Head of caudate nucleus (tissue), 42 donors: ENCODE results near the gene SRGAP3.
"Not testable (repeated sequence)": the region's sequence is repeated elsewhere in the genome, so short reads cannot be mapped to it uniquely, and the experiment has no call there.

Experiments
- DNase-seq, 42 donors: peaks; one replicate each; pipeline versions ENCODE4 v3.0.0 to v3.0.0-alpha.2; 2020 to 2021; ENCODE audit warnings: mixed read lengths in 7 of 42
- intact Hi-C: fragments of 100-400 bp; cut with DNase I; formaldehyde crosslinking; loops from one replicate; pipeline ENCODE4 v1.15.0; 2022

Gene SRGAP3

DNA sequence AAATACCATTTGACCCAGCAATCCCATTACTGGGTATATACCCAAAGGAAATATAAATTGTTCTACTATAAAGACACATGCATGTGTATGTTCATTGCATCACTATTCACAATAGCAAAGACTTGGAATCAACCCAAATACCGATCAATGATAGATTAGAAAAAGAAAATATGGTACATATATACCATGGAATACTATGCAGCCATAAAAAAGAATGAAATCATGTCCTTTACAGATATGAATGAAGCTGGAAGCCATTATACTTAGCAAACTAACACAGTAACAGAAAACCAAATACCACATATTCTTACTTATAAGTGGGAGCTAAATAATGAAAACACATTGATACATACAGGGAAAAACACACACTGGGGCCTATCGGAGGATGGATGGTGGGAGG, 164.0 kb downstream of the SRGAP3 start:
- DNase-seq, intact Hi-C loops: not testable (repeated sequence)

GRCh38 chr3:9081184-9081818, 168.1 kb downstream of the SRGAP3 start:
- intact Hi-C loops, result no loop called here

GRCh38 chr3:9080163-9080562, 169.3 kb downstream of the SRGAP3 start:
- intact Hi-C loops, result no loop called here

More at GRCh38 chr3:9081184-9081818, 168.1 kb downstream of the SRGAP3 start:
- DNase-seq, result no peak

DNA sequence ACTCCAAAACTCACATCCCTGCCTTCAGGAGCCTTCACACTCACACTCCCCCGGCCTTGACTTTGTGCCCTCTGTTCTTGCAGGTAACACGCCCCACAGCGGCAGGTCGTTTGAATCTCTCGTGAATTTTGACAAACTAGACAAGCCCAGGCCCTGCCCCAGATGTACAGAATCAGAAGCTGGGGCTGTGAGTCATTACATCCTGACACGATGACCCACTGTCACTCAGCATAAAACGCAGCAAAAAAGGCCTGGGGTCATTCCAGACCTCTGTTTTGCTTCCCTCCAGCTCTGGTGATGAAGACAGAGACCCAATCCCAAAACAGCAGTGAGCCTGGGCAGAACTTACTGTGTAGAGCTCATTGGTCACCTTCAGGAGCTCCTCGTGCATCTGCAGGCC, 169.8 kb downstream of the SRGAP3 start:
- intact Hi-C loops, result no loop called here
- no peak for DNase-seq

More at GRCh38 chr3:9080163-9080562, 169.3 kb downstream of the SRGAP3 start:
- no peak for DNase-seq

- no peak for DNase-seq
- intact Hi-C loops, result no loop called here
These were observed 170.7 kb downstream of the SRGAP3 start for GRCh38 chr3:9078561-9079240.

GRCh38 chr3:9077029-9077428, 172.4 kb downstream of the SRGAP3 start:
- intact Hi-C loops, result no loop called here
- no peak for DNase-seq

DNA sequence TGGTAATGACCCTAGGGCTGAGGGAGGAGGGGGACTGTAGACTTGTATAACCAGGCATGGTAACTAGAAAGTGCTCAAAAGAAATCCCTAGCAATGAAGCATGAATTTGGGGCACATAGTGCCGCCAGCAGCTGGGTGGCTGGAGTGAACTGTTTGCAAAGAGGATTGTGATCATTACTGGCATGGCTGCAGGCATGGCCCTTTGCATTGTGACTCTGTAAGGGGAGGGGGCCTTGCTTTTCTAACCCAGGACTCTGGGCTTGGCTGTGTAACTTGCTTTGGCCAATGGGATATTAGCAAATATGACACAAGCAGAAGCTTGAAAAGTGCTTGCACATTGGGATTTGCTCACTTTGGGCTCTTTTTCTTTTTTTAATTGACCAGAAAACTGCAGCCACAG, 173.7 kb downstream of the SRGAP3 start:
- intact Hi-C loops, result no loop called here
- DNase-seq, result no peak

GRCh38 chr3:9074079-9074478, 175.4 kb downstream of the SRGAP3 start:
- intact Hi-C loops, result no loop called here

DNA sequence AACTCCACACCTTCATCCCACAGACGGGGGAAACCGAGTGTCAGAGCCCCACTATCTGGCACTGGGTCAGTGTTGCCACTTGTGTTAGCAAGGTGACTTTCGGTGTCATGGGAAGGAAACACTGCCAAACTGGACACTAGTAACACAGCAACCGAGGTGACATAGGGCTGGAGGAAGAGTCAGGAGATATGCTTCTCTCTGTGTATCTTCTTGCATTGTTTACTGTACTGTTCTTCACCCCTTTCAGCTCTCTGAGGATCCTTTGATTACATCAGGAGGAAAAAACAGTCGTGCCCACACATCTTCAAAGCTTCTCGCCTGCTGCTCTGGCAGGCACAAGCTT, 176.8 kb downstream of the SRGAP3 start:
- DNase-seq, result no peak
- intact Hi-C loops, result no loop called here

More at GRCh38 chr3:9074079-9074478, 175.4 kb downstream of the SRGAP3 start:
- no peak for DNase-seq

GRCh38 chr3:9071936-9072666, 177.3 kb downstream of the SRGAP3 start:
- DNase-seq, result no peak
- intact Hi-C loops, result no loop called here

DNA sequence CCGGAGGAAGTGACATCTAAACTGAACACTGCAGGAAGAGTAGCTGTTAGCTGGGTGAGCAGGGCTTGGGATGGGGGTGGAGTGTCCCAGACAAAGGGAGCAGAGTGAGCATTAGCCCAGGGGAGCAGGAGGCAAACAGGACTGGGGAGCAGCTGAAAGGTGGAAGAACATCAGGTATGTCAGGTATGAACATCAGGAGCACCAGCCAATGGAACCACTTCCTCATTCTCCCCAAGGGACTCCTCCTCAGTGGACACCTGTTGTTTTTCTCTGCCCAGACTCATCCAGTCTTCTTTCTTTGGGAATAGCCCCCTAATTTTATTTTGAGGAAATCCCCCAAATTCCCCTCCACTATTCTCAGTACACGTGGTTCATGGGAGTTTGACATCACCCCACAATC, 178.5 kb downstream of the SRGAP3 start:
- DNase-seq, result no peak
- intact Hi-C loops, result no loop called here

- intact Hi-C loops, result no loop called here
- no peak for DNase-seq
These were observed 179.5 kb downstream of the SRGAP3 start for GRCh38 chr3:9069971-9070370.

- intact Hi-C loops, result no loop called here
These were observed 181.4 kb downstream of the SRGAP3 start for GRCh38 chr3:9068051-9068450.

GRCh38 chr3:9067352-9067975, 182.0 kb downstream of the SRGAP3 start:
- peak in 38 of 42 donors; percentile 19 to 85 (median 56) for DNase-seq
- intact Hi-C loops, result loop anchor here (2.0 kb wide), 1 partner anchor 79 kb away; no protein-coding TSS in a partner anchor

More at GRCh38 chr3:9068051-9068450, 181.4 kb downstream of the SRGAP3 start:
- DNase-seq, result no peak

DNA sequence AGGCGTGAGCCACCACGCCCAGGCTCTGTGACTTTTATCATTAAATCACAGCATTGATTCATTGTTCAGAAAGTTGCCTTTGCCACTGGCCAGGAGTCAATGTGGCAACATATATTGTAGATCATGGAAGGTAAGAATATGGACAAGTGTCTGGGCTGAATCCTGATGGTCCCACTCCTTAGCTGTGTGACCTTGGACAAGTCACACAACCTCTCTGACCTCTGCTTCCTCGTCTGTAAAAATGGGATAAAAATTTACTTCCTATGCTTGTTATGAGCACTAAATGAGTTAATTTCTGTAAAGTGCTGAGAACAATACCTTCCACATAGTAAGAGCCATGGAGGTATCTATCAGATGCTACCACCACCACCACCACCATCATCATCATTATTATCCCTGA, 182.7 kb downstream of the SRGAP3 start:
- no peak for DNase-seq
- intact Hi-C loops, result loop anchor here (2.0 kb wide), 1 partner anchor 78 kb away; no protein-coding TSS in a partner anchor

DNA sequence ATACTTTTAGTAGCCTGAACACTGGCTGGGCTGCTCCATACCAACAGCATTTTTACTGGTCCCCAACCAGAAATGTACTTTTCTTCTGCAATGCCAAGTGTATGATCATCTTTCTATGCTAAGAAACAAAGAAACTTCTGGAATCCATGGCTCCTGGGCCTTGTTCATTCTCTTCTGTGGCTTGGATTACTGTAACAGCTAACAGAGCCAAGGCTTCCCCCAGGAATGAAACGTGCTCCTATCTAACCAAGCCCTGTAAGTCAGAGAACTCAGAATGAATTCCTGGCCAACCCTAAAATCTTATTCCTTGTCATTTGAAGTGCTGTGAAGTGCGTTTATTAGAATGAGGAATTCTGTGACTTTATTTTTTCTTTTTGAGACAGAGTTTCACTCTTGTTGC, 183.3 kb downstream of the SRGAP3 start:
- intact Hi-C loops, result loop anchor here (2.0 kb wide), 1 partner anchor 77 kb away; no protein-coding TSS in a partner anchor
- no peak for DNase-seq

- DNase-seq, result no peak
- intact Hi-C loops, result no loop called here
These were observed 184.6 kb downstream of the SRGAP3 start for GRCh38 chr3:9064850-9065249.

- intact Hi-C loops, result no loop called here
- DNase-seq, result no peak
These were observed 185.2 kb downstream of the SRGAP3 start for GRCh38 chr3:9064251-9064650.

GRCh38 chr3:9062570-9062969, 186.9 kb downstream of the SRGAP3 start:
- intact Hi-C loops, result no loop called here
- DNase-seq, result no peak

- no peak for DNase-seq
- intact Hi-C loops, result no loop called here
These were observed 187.8 kb downstream of the SRGAP3 start for GRCh38 chr3:9061634-9062033.
